RWPE1 (cell line): ENCODE data around the gene TRIM10.

Experiments used
- CTCF ChIA-PET: fragments of 350-600 bp; sonication (Branson Sonifier 250); formaldehyde crosslinking; extraction: SDS; loops from one replicate; lab custom pipeline; 2021; lab: Yijun Ruan, JAX
- POLR2A ChIA-PET: fragments of 400-600 bp; formaldehyde crosslinking; extraction: SDS; loops from one replicate; lab custom pipeline; 2020; ENCODE audit warnings: antibody characterized with exemption; ENCODE audit not compliant: low non-redundant PET; lab: Yijun Ruan, JAX
- DNase-seq: peaks from one replicate; pipeline ENCODE4 v3.0.0; 2012; ENCODE audit warnings: low spot score
- H3K27ac ChIP-seq: fragments of 450-650 bp; 2 replicates; pipeline ENCODE4 v1.5.1; 2017
- CTCF ChIP-seq: fragments of 450-650 bp; conservative IDR thresholded peaks from 2 replicates; pipeline ENCODE4 v1.5.1; 2017; ENCODE audit warnings: low read depth, mild to moderate bottlenecking

Gene TRIM10

GRCh38 chr6:30158475-30159040 lies 2.5 kb downstream of the TRIM10 start:
- ChIA-PET CTCF (no interaction called here), POLR2A (no interaction called here)
- TF ChIP-seq CTCF = no peak
- H3K27ac ChIP-seq = no peak overlapping the region
- DNase-seq = no peak

GRCh38 chr6:30157999-30158398 lies 3.0 kb downstream of the TRIM10 start:
- no peak for DNase-seq
- CTCF ChIA-PET = no interaction called here
- H3K27ac ChIP-seq = no peak overlapping the region
- no peak for TF ChIP-seq CTCF
- POLR2A ChIA-PET = no interaction called here

GRCh38 chr6:30157581-30157980 lies 3.4 kb downstream of the TRIM10 start:
- TF ChIP-seq CTCF = no peak
- POLR2A ChIA-PET = no interaction called here
- H3K27ac ChIP-seq = no peak overlapping the region
- no peak for DNase-seq
- CTCF ChIA-PET = no interaction called here

GRCh38 chr6:30156774-30157173 lies 4.2 kb downstream of the TRIM10 start:
- ChIA-PET POLR2A (no interaction called here), CTCF (interaction anchor here (0.7 kb wide), 1 partner anchor 117 kb away, joined by 3 read pairs; no protein-coding TSS in a partner anchor)
- no peak for DNase-seq
- no peak for TF ChIP-seq CTCF
- H3K27ac ChIP-seq = peak overlapping the region; percentile 54

GRCh38 chr6:30156262-30156599 lies 4.8 kb downstream of the TRIM10 start:
- CTCF ChIA-PET = no interaction called here
- peak; percentile 85 for DNase-seq
- no peak for TF ChIP-seq CTCF
- POLR2A ChIA-PET = no interaction called here
- peak overlapping the region; percentile 59; the same call in 1 of the 2 replicates for H3K27ac ChIP-seq

GRCh38 chr6:30155520-30156261 lies 5.3 kb downstream of the TRIM10 start:
- no peak for DNase-seq
- ChIA-PET POLR2A (no interaction called here), CTCF (interaction anchor here (0.7 kb wide), 1 partner anchor 508 kb away, joined by 3 read pairs; no protein-coding TSS in a partner anchor)
- TF ChIP-seq CTCF = no peak
- peak overlapping the region; percentile 59 for H3K27ac ChIP-seq
